Thymus (tissue), 14 donors: ENCODE measurements around the gene HMGCR. TPM values are rescaled to one million over a fixed set of nuclear protein-coding genes. Genes with fewer than 3 reads are reported as not detected.
"Not testable (repeated sequence)": the region's sequence is repeated elsewhere in the genome, so short reads cannot be mapped to it uniquely, and the experiment has no call there.

ENCODE experiments used
- DNase-seq, 9 donors: peaks; one replicate each; pipeline ENCODE4 v3.0.0-alpha.2; 2013; ENCODE audit warnings: low spot score in 9 of 9, low read depth in 6 of 9, missing footprints in 1 of 9
- H3K27ac ChIP-seq, 2 donors: one replicate each; pipeline ENCODE4 v1.5.1; 2013; ENCODE audit warnings: control low read depth in 1 of 2, low read depth in 1 of 2, low read length in 1 of 2, mild to moderate bottlenecking in 1 of 2, moderate library complexity in 1 of 2
- H3K27me3 ChIP-seq, 2 donors: one replicate each; pipeline ENCODE4 v1.5.1; 2013; ENCODE audit warnings: low read length in 1 of 2; ENCODE audit not compliant: control insufficient read depth in 2 of 2, insufficient read depth in 1 of 2
- H3K36me3 ChIP-seq, 2 donors: one replicate each; pipeline ENCODE4 v1.5.1; 2013; ENCODE audit warnings: low read length in 1 of 2, mild to moderate bottlenecking in 1 of 2, moderate library complexity in 1 of 2; ENCODE audit not compliant: control insufficient read depth in 2 of 2, insufficient read depth in 2 of 2
- H3K4me1 ChIP-seq, 2 donors: one replicate each; pipeline ENCODE4 v1.5.1; 2013; ENCODE audit warnings: low read length in 2 of 2; ENCODE audit not compliant: control insufficient read depth in 2 of 2, insufficient read depth in 2 of 2
- H3K4me3 ChIP-seq, 2 donors: one replicate each; pipeline ENCODE4 v1.5.1; 2013; ENCODE audit warnings: low read length in 2 of 2, control low read depth in 1 of 2, mild to moderate bottlenecking in 1 of 2
- H3K9me3 ChIP-seq, 2 donors: one replicate each; pipeline ENCODE4 v1.5.1; 2013; ENCODE audit warnings: low read length in 1 of 2, mild to moderate bottlenecking in 1 of 2; ENCODE audit not compliant: control insufficient read depth in 2 of 2, insufficient read depth in 1 of 2
- WGBS: extraction: QIAGEN DNeasy Blood & Tissue Kit; methylation state at CpG from one replicate; pipeline ENCODE4 v1.1.7; 2013; 5-methylcytosine and 5-hydroxymethylcytosine counted together
- long read RNA-seq, 10 donors: transcript quantifications; one replicate each; lab custom pipeline, GENCODE V29; 2026
- polyA plus RNA-seq: library from polyadenylated mRNA; stranded (reverse); fragments of 200-250 nt; gene quantifications from one replicate; pipeline ENCODE4 v1.2.3, GENCODE V29; 2013
- total RNA-seq: library from RNA; stranded (reverse); fragments of 120-200 nt; gene quantifications from one replicate; pipeline ENCODE4 v1.2.4, GENCODE V29; 2013
- donor health status: healthy.

Gene HMGCR
- total RNA-seq (22.1 TPM), polyA plus RNA-seq (10.1 TPM)
- long read RNA-seq, donor 1, result 0 reads
- long read RNA-seq, donor 2, result 0 reads
- long read RNA-seq, donor 3, full-length matches to known transcripts, result 9 of 24 reads
- long read RNA-seq, donor 3, partial matches to known transcripts, result 15 of 24 reads
- long read RNA-seq, donor 3, other reads (novel, unspliced or antisense), result 0 of 24 reads
- long read RNA-seq, donor 4, full-length matches to known transcripts, result 5 of 19 reads
- long read RNA-seq, donor 4, partial matches to known transcripts, result 14 of 19 reads
- long read RNA-seq, donor 4, other reads (novel, unspliced or antisense), result 0 of 19 reads
- long read RNA-seq, donor 5, full-length matches to known transcripts, result 10 of 10 reads
- long read RNA-seq, donor 5, partial matches to known transcripts, result 0 of 10 reads
- long read RNA-seq, donor 5, other reads (novel, unspliced or antisense), result 0 of 10 reads
- long read RNA-seq, donor 6, transcript HMGCR-211 (2 exons, 465 nt), result major isoform, 8 of 16 reads
- long read RNA-seq, donor 6, partial matches to known transcripts, result 7 of 16 reads
- long read RNA-seq, donor 6, other reads (novel, unspliced or antisense), result 0 of 16 reads
- long read RNA-seq, donor 7, full-length matches to known transcripts, result 5 of 34 reads
- long read RNA-seq, donor 7, partial matches to known transcripts, result 29 of 34 reads
- long read RNA-seq, donor 7, other reads (novel, unspliced or antisense), result 0 of 34 reads
- long read RNA-seq, donor 8, full-length matches to known transcripts, result 9 of 14 reads
- long read RNA-seq, donor 8, partial matches to known transcripts, result 5 of 14 reads
- long read RNA-seq, donor 8, other reads (novel, unspliced or antisense), result 0 of 14 reads
- long read RNA-seq, donor 9, full-length matches to known transcripts, result 5 of 5 reads
- long read RNA-seq, donor 9, partial matches to known transcripts, result 0 of 5 reads
- long read RNA-seq, donor 9, other reads (novel, unspliced or antisense), result 0 of 5 reads
- long read RNA-seq, donor 10, full-length matches to known transcripts, result 5 of 10 reads
- long read RNA-seq, donor 10, partial matches to known transcripts, result 5 of 10 reads
- long read RNA-seq, donor 10, other reads (novel, unspliced or antisense), result 0 of 10 reads

GRCh38 chr5:75336615-75337336 lies at the start of gene HMGCR:
TSS of gene HMGCR (plus strand) at chr5:75337220. CDS start at chr5:75342606, 5,386 bp downstream.
- H3K4me3 ChIP-seq, result peak within 1 kb of the TSS; percentile 90 to 99
- no peaks in the 10 kb centered on the region for H3K27me3 ChIP-seq
- peaks cover 0 to 5% of the 10 kb centered on the region in 2 donors for H3K9me3 ChIP-seq
- no peaks in the 10 kb centered on the region for H3K36me3 ChIP-seq
- peak; percentile 93 to 98 (median 96) for DNase-seq
- H3K27ac ChIP-seq, result peak within 1 kb of the TSS; percentile 86 to 88
- H3K4me1 ChIP-seq, result peaks cover 5 to 6% of the 10 kb centered on the region in 2 donors
- WGBS, result under 1% methylated on average over 56 of the region's 56 CpGs

DNA sequence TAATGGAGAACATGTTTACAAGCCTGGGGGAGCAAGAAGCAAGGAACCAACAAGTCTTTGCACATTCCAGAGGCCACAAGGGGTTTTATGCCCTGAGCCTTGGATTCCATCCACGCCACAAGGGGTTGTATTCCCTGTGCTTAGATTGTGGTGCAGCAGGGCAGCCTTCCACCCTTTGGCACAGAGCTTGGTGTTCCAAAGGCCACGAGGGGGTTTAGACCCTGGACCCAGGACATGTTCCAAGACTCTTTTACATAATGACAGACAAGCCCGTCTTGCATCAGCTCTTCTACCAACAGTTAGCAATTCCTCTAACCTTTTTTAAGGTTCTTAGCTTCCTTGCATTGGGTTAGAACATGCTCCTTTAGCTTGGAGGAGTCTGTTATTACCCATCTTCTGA lies 45.2 kb upstream of the HMGCR start:
- H3K36me3 ChIP-seq, H3K27me3 ChIP-seq, H3K4me3 ChIP-seq, DNase-seq, H3K27ac ChIP-seq, H3K4me1 ChIP-seq: not testable (repeated sequence)
- peaks cover 0 to 13% of the 10 kb centered on the region in 2 donors for H3K9me3 ChIP-seq
- WGBS, result 82% methylated on average over 3 of the region's 3 CpGs

GRCh38 chr5:75300084-75300483 lies 36.9 kb upstream of the HMGCR start:
- Histone ChIP-seq H3K27me3 (no peaks in the 10 kb centered on the region), H3K4me1 (no peaks in the 10 kb centered on the region), H3K36me3 (no peaks in the 10 kb centered on the region), H3K27ac (no peak overlapping the region), H3K9me3 (peaks cover 0 to 3% of the 10 kb centered on the region in 2 donors), H3K4me3 (no peak overlapping the region)
- no peak for DNase-seq

DNA sequence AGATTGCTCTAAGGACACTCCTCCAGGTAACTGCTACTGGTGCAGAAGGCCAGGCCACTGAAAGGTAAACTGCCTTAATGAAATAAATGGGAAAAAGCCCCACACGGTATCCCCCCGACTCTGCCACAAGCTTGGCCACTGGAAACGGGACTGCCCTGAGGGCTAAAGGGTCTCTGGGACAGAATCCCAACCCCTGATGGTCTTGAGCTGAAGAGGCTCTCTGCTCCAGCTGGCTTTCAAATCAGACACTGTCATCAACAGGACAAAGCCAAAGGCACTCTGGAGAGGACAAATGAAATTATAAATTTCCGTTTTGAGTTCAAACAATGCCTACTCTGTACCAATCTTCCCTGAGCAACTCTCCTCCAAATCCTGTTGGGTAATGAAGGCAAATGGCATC lies 33.6 kb upstream of the HMGCR start:
- Histone ChIP-seq H3K9me3 (no peaks in the 10 kb centered on the region), H3K4me1 (no peaks in the 10 kb centered on the region), H3K36me3 (no peaks in the 10 kb centered on the region), H3K27ac (no peak overlapping the region), H3K4me3 (no peak overlapping the region), H3K27me3 (no peaks in the 10 kb centered on the region)
- no peak for DNase-seq
- 95% methylated on average over 4 of the region's 4 CpGs for WGBS

GRCh38 chr5:75304486-75304885 lies 32.5 kb upstream of the HMGCR start:
- H3K36me3 ChIP-seq, H3K4me3 ChIP-seq, H3K27me3 ChIP-seq, H3K4me1 ChIP-seq, H3K9me3 ChIP-seq, H3K27ac ChIP-seq, DNase-seq: not testable (repeated sequence)
- 90% methylated on average over 11 of the region's 11 CpGs for WGBS

DNA sequence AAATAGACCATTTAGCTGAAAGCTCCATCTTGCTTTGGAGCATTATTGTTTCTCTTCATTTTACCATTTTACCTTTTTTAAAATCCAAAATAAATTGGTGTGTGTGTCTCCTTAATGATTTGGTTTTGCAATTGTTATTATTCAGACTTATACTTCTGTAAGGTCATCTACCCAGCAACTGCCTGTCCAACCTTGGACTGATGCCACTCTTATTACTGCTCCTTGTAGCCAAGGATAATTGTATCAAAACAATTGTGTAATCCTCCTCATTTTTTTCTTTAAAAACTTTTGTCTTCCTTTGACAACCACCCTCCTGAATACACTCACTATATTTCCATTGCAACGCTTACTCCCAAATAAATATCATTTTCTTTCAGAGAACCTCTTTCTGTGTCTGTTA lies 30.3 kb upstream of the HMGCR start:
- H3K4me3 ChIP-seq, result no peak overlapping the region
- no peaks in the 10 kb centered on the region for H3K9me3 ChIP-seq
- DNase-seq, result no peak
- H3K27me3 ChIP-seq, result no peaks in the 10 kb centered on the region
- 99% methylated on average over 1 of the region's 1 CpG for WGBS
- no peaks in the 10 kb centered on the region for H3K4me1 ChIP-seq
- no peak overlapping the region for H3K27ac ChIP-seq
- H3K36me3 ChIP-seq, result no peaks in the 10 kb centered on the region

DNA sequence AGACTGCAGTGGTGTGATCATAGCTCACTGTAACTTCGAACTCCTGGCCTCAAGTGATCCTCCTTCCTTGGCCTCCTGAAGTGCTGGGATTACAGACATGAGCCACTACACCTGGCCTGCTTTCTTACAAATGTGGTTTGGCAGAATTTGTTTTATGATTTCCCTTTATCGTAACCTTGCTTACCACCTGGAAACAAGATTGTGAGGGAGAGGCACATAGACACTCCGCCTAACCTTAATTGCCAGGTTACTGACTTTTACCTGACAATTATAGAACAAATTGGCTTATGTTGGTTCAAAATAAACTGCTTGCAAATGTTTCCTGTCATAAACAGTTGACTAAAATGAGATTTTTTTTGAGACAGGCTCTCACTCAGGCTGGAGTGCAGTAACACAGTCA lies 26.8 kb upstream of the HMGCR start:
- 97% methylated on average over 3 of the region's 3 CpGs for WGBS
- H3K27ac ChIP-seq, result no peak overlapping the region

DNA sequence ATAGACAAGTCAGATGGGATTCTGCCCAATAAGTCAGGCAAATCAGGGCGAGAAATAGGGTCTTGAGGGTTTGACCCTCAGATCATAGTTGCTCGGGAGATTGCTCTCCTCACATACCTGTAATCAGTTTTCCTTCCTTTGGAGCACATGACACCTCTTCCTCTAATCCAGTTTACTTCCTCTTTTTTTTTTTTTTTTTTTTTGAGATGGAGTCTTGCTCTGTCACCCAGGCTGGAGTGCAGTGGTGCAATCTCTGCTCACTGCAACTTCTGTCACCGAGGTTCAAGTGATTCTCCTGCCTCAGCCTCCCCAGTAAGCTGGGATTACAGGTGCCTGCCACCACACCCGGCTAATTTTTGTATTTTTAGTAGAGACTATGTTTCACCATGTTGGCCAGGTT lies 17.9 kb upstream of the HMGCR start:
- not testable (repeated sequence) for H3K27ac ChIP-seq, H3K36me3 ChIP-seq, H3K4me3 ChIP-seq, H3K27me3 ChIP-seq, DNase-seq, H3K4me1 ChIP-seq, H3K9me3 ChIP-seq
- WGBS, result 65% methylated on average over 4 of the region's 4 CpGs

More for the DNA sequence above, 26.8 kb upstream of the HMGCR start:
- no peaks in the 10 kb centered on the region for H3K4me1 ChIP-seq
- H3K36me3 ChIP-seq, result no peaks in the 10 kb centered on the region
- no peak for DNase-seq
- H3K9me3 ChIP-seq, result no peaks in the 10 kb centered on the region
- H3K4me3 ChIP-seq, result no peak overlapping the region
- H3K27me3 ChIP-seq, result no peaks in the 10 kb centered on the region
